Measurements from ENCODE around the gene CECR2.

Gene CECR2

DNA sequence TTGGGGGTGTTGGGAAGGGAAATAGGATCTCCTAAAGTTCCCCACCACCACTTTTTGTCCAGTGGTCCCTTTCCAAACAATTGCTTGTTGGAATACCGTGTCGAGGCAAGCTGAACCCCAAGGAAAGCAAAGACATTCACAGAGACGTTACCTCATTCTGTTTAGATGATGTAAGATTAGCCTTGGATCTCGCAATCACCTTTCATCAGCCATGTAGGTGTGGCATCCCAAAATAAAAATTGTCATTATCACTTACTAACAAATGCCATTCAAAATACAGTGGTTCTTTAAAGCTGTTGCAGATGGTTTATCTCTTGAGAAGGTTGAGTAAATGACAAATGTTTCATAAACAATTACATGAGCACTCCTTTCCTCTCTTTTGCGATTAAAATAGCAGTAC is 107.6 kb downstream of the CECR2 start:
- DNase-seq (no peak), ATAC-seq (replicated peaks) (no peak)
- H3K9me3 Mint-ChIP-seq = no peaks in the 10 kb centered on the region
- H3K36me3 Mint-ChIP-seq = no peaks in the 10 kb centered on the region
- no peak overlapping the region for H3K27ac Mint-ChIP-seq
- peaks cover 0 to 1% of the 10 kb centered on the region in 2 donors for H3K4me1 Mint-ChIP-seq
- no peak overlapping the region for H3K4me3 Mint-ChIP-seq
- H3K27me3 Mint-ChIP-seq = peaks cover 6 to 10% of the 10 kb centered on the region in 2 donors

- Mint-ChIP-seq H3K4me3 (no peak overlapping the region), H3K36me3 (no peaks in the 10 kb centered on the region), H3K27ac (no peak overlapping the region), H3K9me3 (no peaks in the 10 kb centered on the region), H3K4me1 (peaks cover 0 to 1% of the 10 kb centered on the region in 2 donors), H3K27me3 (peaks cover 6 to 10% of the 10 kb centered on the region in 2 donors)
- ATAC-seq (replicated peaks) (no peak), DNase-seq (no peak)
These were observed 108.2 kb downstream of the CECR2 start for GRCh38 chr22:17477391-17477833.

DNA sequence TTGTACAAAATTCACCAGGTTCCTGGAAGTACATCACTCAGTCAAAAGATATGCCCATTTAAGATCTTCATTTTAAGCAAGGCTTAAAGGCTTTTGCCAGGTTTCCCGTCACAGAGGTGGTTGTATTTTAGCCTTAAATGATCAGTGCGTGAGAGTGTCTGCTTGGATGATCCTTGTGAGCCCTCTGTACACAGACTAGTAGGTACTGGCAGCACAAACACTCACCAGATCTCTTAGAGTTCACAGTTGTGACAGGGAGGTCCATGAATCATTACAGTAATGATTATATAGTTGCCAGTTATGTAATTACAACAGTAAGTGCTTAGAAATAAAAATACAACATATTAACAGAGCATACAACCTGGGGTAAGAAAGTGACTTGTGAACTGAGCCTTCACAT is 109.9 kb downstream of the CECR2 start:
- DNase-seq = no peak
- no peak for ATAC-seq (replicated peaks)
- no peak overlapping the region for H3K27ac Mint-ChIP-seq
- H3K9me3 Mint-ChIP-seq = no peaks in the 10 kb centered on the region
- H3K36me3 Mint-ChIP-seq = no peaks in the 10 kb centered on the region
- H3K4me3 Mint-ChIP-seq = no peak overlapping the region
- H3K4me1 Mint-ChIP-seq = peaks cover 3% of the 10 kb centered on the region in 2 donors
- peaks cover 6 to 10% of the 10 kb centered on the region in 2 donors for H3K27me3 Mint-ChIP-seq

DNA sequence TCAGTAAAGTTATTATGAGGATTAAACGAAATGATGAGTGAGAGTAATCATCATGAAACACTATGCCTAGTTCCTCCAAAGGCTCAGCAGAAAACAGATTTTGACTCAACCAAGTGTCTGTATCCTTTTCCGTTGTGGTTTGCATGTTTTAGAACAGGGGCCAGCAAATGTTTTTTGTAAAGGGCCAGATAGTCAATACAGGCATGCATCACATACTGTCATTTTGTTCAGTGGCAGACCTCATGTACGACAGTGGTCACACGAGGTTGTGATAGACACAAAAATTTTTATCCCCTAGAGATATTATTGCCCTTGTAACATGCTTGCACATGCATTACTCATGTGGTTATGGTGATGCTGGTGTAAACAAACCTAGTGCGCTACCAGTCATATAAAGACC is 112.2 kb downstream of the CECR2 start:
- no peak for DNase-seq
- H3K4me1 Mint-ChIP-seq = peaks cover 4 to 5% of the 10 kb centered on the region in 2 donors
- peaks cover 6 to 10% of the 10 kb centered on the region in 2 donors for H3K27me3 Mint-ChIP-seq
- H3K27ac Mint-ChIP-seq = peak overlapping the region; percentile 9
- H3K36me3 Mint-ChIP-seq = no peaks in the 10 kb centered on the region
- no peaks in the 10 kb centered on the region for H3K9me3 Mint-ChIP-seq
- ATAC-seq (replicated peaks) = peak; percentile 42 to 54
- H3K4me3 Mint-ChIP-seq = no peak overlapping the region

- peaks cover 4 to 5% of the 10 kb centered on the region in 2 donors for H3K4me1 Mint-ChIP-seq
- ATAC-seq (replicated peaks) (peak; percentile 70 to 71), DNase-seq (no peak)
- H3K27me3 Mint-ChIP-seq = peaks cover 0 to 1% of the 10 kb centered on the region in 2 donors
- H3K27ac Mint-ChIP-seq = no peak overlapping the region
- no peaks in the 10 kb centered on the region for H3K36me3 Mint-ChIP-seq
- H3K9me3 Mint-ChIP-seq = no peaks in the 10 kb centered on the region
- no peak overlapping the region for H3K4me3 Mint-ChIP-seq
These were observed 114.6 kb downstream of the CECR2 start for GRCh38 chr22:17483688-17484372.

DNA sequence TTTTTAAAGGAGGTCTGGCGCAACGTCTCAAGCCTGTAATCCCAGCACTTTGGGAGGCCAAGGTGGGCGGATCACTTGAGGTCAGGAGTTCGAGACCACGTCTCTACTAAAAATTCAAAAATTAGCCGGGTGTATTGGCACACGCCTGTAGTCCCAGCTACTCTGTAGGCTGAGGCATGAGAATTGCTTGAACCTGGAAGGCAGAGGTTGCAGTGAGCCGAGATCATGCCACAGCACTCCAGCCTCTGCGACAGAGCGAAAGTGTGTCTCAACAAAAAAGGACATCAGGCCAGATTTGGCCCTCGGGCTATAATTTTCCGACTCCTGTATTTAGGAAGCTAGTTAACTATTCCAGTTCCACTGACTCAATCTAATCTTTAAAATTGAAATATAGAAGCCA is 115.3 kb downstream of the CECR2 start:
- Mint-ChIP-seq H3K4me3 (no peak overlapping the region), H3K27ac (no peak overlapping the region), H3K4me1 (peaks cover 4 to 5% of the 10 kb centered on the region in 2 donors)

DNA sequence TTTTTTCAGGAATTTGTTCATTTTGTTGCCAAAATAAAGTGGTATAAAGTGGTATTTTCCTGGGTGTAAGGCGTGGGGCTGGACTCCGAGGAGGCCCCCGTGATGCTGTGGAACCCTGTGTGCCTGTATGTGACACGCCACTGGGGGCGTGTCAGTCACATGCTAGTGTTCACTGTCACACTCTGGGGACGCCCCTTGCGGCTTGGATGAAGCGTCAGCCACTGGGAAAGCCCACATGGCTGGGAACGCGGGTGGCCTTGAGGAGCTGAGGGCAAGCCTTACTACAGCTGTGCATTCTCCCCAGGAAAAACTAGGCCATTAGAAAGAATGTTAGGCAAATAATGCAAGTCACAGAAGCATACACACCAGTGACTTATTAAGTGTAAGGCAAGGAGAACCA is 117.1 kb downstream of the CECR2 start:
- Mint-ChIP-seq H3K9me3 (no peaks in the 10 kb centered on the region), H3K4me3 (no peak overlapping the region), H3K4me1 (peaks cover 2 to 5% of the 10 kb centered on the region in 2 donors), H3K27ac (no peak overlapping the region), H3K27me3 (no peaks in the 10 kb centered on the region), H3K36me3 (no peaks in the 10 kb centered on the region)
- DNase-seq (no peak), ATAC-seq (replicated peaks) (no peak)

More for the DNA sequence above, 115.3 kb downstream of the CECR2 start:
- Mint-ChIP-seq H3K27me3 (no peaks in the 10 kb centered on the region), H3K36me3 (no peaks in the 10 kb centered on the region), H3K9me3 (no peaks in the 10 kb centered on the region)
- no peak for ATAC-seq (replicated peaks)
- DNase-seq = no peak

DNA sequence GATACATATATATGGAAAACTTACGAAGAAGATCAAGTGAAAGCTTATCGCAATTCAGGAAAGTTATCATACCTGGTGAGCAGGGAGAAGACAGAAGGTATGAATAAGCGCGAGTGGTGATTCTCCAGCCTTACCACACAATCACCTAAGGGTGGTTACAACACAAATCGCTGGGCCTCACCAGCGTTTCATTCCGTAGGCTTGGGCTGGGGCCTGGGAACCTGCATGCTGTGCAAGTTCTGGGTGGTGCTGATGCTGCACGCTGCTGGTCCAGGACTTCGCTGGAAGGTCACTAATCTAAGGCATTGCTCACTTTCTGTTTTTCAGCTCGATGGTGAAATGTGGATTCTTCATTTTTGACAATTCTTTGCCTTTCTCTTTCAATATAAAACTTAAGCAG is 117.5 kb downstream of the CECR2 start:
- no peak for DNase-seq
- peaks cover 2 to 5% of the 10 kb centered on the region in 2 donors for H3K4me1 Mint-ChIP-seq
- H3K27me3 Mint-ChIP-seq = no peaks in the 10 kb centered on the region
- no peak overlapping the region for H3K27ac Mint-ChIP-seq
- no peaks in the 10 kb centered on the region for H3K9me3 Mint-ChIP-seq
- H3K36me3 Mint-ChIP-seq = no peaks in the 10 kb centered on the region
- H3K4me3 Mint-ChIP-seq = no peak overlapping the region
- ATAC-seq (replicated peaks) = no peak

DNA sequence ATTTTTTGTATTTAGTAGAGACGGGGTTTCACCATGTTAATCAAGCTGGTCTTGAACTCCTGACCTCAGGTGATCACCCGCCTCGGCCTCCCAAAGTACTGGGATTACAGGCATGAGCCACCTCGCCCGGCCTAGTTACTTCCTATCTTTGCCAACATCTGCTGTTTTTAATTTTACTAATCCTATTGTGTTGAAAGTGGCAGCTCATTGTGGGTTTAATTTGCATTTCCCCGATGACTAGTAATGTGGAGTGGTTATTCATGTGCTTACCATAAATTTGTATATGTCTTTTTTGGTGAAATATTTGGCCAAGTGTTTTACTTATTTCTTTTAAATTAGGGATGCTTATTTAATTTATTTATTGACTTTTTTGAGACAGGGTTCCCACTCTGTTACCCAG is 119.8 kb downstream of the CECR2 start:
- Mint-ChIP-seq H3K9me3 (no peaks in the 10 kb centered on the region), H3K36me3 (no peaks in the 10 kb centered on the region), H3K4me1 (peaks cover under 1 to 2% of the 10 kb centered on the region in 2 donors), H3K4me3 (no peak overlapping the region), H3K27ac (no peak overlapping the region), H3K27me3 (no peaks in the 10 kb centered on the region)
- DNase-seq (no peak), ATAC-seq (replicated peaks) (no peak)

GRCh38 chr22:17491090-17491640 is 121.9 kb downstream of the CECR2 start:
- H3K27me3 Mint-ChIP-seq = no peaks in the 10 kb centered on the region
- no peak overlapping the region for H3K27ac Mint-ChIP-seq
- ATAC-seq (replicated peaks) (no peak), DNase-seq (no peak)
- no peak overlapping the region for H3K4me3 Mint-ChIP-seq
- H3K4me1 Mint-ChIP-seq = no peaks in the 10 kb centered on the region
- no peaks in the 10 kb centered on the region for H3K36me3 Mint-ChIP-seq
- no peaks in the 10 kb centered on the region for H3K9me3 Mint-ChIP-seq

- Mint-ChIP-seq H3K4me1 (peaks cover 7 to 8% of the 10 kb centered on the region in 2 donors), H3K27ac (no peak overlapping the region), H3K27me3 (no peaks in the 10 kb centered on the region), H3K4me3 (no peak overlapping the region), H3K9me3 (no peaks in the 10 kb centered on the region), H3K36me3 (no peaks in the 10 kb centered on the region)
- no peak for ATAC-seq (replicated peaks)
- no peak for DNase-seq
These were observed 123.0 kb downstream of the CECR2 start for GRCh38 chr22:17492247-17492646.

DNA sequence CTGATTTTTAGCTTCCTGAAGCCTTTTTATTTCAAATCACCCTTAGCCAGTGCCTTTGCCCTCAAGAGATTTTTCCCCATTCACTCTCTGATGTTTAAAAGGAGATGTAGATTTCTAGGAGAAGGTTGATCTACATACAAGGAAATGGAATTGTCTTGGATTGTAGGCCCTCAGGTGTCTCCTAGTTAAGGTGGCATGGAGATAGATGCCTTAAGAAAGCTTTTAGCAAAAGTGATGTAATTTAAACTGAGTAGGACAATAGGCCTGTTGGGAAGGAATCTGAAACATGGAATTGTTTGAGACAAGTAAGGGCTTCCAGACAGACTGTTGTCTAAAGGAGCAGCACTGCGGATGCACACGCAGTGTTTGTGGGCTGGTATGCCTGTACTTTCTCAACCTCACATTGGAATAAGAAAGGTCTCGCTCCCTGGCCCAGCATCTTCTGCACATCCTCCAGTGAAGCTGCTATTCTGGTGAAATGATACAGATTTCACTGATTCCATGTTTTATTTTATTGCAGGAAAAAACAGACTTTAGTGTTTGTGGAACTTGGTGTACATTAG is 124.2 kb downstream of the CECR2 start:
- no peaks in the 10 kb centered on the region for H3K36me3 Mint-ChIP-seq
- DNase-seq = no peak
- H3K9me3 Mint-ChIP-seq = no peaks in the 10 kb centered on the region
- H3K4me3 Mint-ChIP-seq = no peak overlapping the region
- ATAC-seq (replicated peaks) = no peak
- peaks cover 7 to 8% of the 10 kb centered on the region in 2 donors for H3K4me1 Mint-ChIP-seq
- no peaks in the 10 kb centered on the region for H3K27me3 Mint-ChIP-seq
- no peak overlapping the region for H3K27ac Mint-ChIP-seq

DNA sequence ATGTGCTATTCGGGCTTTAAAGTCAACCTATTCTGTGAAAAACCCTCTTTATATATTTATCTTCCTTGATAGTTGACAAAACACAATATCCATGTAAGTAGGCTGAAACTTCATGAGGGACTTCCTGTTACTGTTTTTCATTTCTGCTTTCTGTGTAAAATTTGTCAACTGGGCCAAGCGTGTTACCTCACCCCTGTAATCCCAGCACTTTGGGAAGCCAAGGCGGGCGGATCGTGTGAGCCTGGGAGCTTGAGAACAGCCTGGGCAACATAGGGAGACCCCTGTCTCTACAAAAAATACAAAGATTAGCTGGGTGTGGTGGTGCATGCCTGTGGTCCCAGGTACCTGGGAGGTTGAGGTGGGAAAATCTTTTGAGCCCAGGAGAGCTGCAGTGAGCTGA is 127.6 kb downstream of the CECR2 start:
- Mint-ChIP-seq H3K27ac (peak overlapping the region; percentile 57), H3K9me3 (no peaks in the 10 kb centered on the region), H3K4me1 (peaks cover 8% of the 10 kb centered on the region in 2 donors), H3K4me3 (no peak overlapping the region), H3K27me3 (no peaks in the 10 kb centered on the region), H3K36me3 (no peaks in the 10 kb centered on the region)
- ATAC-seq (replicated peaks) (peak in 1 of 2 donors; percentile 34), DNase-seq (no peak)

- DNase-seq = peak; percentile 15
- H3K4me3 Mint-ChIP-seq = no peak overlapping the region
These were observed 132.5 kb downstream of the CECR2 start for GRCh38 chr22:17501679-17502285.

DNA sequence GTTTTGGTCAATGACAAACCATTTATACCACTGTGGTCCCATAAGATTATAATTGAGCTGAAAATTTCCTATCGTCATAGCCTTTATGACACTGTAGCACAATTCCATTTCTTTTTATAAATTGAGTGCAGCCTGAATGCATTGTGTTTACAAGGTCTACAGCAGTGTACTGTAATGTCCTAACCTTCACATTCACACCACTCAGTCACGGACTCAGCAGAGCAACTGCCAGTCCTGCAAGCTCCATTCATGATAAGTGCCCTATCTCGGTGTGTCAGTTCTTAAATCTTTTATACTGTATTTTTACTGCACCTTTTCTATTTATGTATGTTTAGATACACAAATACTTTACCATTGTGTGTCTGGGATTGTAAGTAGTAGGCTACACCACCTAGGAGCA is 138.8 kb downstream of the CECR2 start:
- no peaks in the 10 kb centered on the region for H3K9me3 Mint-ChIP-seq
- H3K4me1 Mint-ChIP-seq = no peaks in the 10 kb centered on the region
- DNase-seq (no peak), ATAC-seq (replicated peaks) (no peak)
- no peak overlapping the region for H3K4me3 Mint-ChIP-seq
- no peaks in the 10 kb centered on the region for H3K36me3 Mint-ChIP-seq
- H3K27me3 Mint-ChIP-seq = no peaks in the 10 kb centered on the region
- H3K27ac Mint-ChIP-seq = no peak overlapping the region

More at GRCh38 chr22:17501679-17502285, 132.5 kb downstream of the CECR2 start:
- H3K27ac Mint-ChIP-seq = no peak overlapping the region
- no peaks in the 10 kb centered on the region for H3K36me3 Mint-ChIP-seq
- peaks cover 3 to 5% of the 10 kb centered on the region in 2 donors for H3K4me1 Mint-ChIP-seq
- peak; percentile 95 to 96 for ATAC-seq (replicated peaks)
- H3K9me3 Mint-ChIP-seq = no peaks in the 10 kb centered on the region
- H3K27me3 Mint-ChIP-seq = no peaks in the 10 kb centered on the region

All from stimulated activated naive B cell treated with anti-CD40 and anti-IgM and Interleukin-4, amounts not matched to agents 10 μg/mL and 1 μg/mL and 100 μg/mL, for 72 hours (primary cell).